Ovary (tissue), 3 donors: ENCODE results near the gene TMEM178A.

Source experiments
- CTCF ChIP-seq, 3 donors: fragments of 450-650 bp in 2 of 3; fragments of 200-600 bp in 1 of 3; IDR thresholded peaks; one replicate each; pipeline versions ENCODE4 v1.5.1 to v1.8.0; 2016 to 2022; ENCODE audit warnings: antibody characterized with exemption in 3 of 3, mild to moderate bottlenecking in 1 of 3
- EP300 ChIP-seq: sonication (generic); formaldehyde crosslinking; IDR thresholded peaks from one replicate; pipeline ENCODE4 v1.6.1; 2017; ENCODE audit warnings: antibody characterized with exemption
- POLR2A ChIP-seq: fragments of 450-650 bp; IDR thresholded peaks from one replicate; pipeline ENCODE4 v1.6.1; 2017; ENCODE audit warnings: antibody characterized with exemption, mild to moderate bottlenecking, moderate library complexity
- donor health status: DM: no; HTN: no; CAD: no.

DNA sequence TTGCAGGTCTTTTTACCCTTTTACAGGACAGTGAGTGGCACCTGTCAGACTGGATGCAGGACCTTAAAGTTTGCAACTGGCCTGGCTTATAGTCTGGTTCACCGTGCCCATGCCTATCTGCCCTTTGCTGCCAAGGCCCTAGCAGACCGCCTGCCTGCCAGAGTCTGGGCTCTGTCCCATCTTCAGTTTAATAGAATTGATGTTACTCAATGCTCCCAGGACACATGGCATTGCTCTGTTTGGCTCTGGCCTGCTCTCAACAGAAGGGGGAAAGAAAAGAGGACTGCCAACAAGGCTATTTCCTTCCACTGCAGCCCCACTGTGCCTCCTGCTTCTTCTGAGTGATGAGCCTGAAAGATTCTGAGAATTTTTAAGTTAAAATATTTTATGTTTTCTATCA lies 25.6 kb upstream of the TMEM178A start:
- TF ChIP-seq CTCF (IDR thresholded peaks at IDR 0.05) (no peak), EP300 (no peak), POLR2A (no peak)
